SK-N-SH (cell line): ENCODE data around the gene SNED1. TPM values are rescaled to one million over a fixed set of nuclear protein-coding genes. Genes with fewer than 3 reads are reported as not detected.

Source experiments
- CTCF ChIA-PET: fragments of 300-600, 350-600 bp; formaldehyde crosslinking; extraction: SDS; loops from one replicate; lab custom pipeline; 2021; lab: Yijun Ruan, JAX
- POLR2A ChIA-PET: fragments of 350-600 bp; sonication (Branson Sonifier 250); formaldehyde crosslinking; extraction: SDS; loops from one replicate; lab custom pipeline; 2020; ENCODE audit warnings: antibody characterized with exemption, inconsistent platforms; lab: Yijun Ruan, JAX
- DNase-seq: peaks from one replicate; pipeline ENCODE4 v3.0.0; 2012
- H2AFZ ChIP-seq: fragments of 200-600 bp; sonication (generic); 2 replicates; pipeline ENCODE4 v1.8.1; 2016; ENCODE audit warnings: antibody characterized with exemption, mild to moderate bottlenecking, low read depth
- H3F3A ChIP-seq: fragments of 200-600 bp; sonication (generic); replicated peaks from 2 replicates; pipeline ENCODE3; 2016; ENCODE audit warnings: antibody characterized with exemption, mild to moderate bottlenecking; ENCODE audit not compliant: insufficient read depth
- H3K27ac ChIP-seq, 2 experiments: fragments of 200-500 bp in 1 of 2; fragments of 200-600 bp in 1 of 2; sonication (Bioruptor generic) in 1 of 2; sonication (generic), shearing (Covaris generic) in 1 of 2; 2 replicates each; pipeline versions ENCODE4 v1.5.1 to v1.6.1; 2014 to 2016; ENCODE audit warnings: low read depth in 2 of 2, inconsistent platforms in 1 of 2, low read length in 1 of 2, mild to moderate bottlenecking in 1 of 2, mixed read lengths in 1 of 2
- H3K27me3 ChIP-seq: fragments of 200-600 bp; sonication (generic), shearing (Covaris generic); 2 replicates; pipeline ENCODE4 v1.6.1; 2016; ENCODE audit warnings: mixed run types; ENCODE audit not compliant: insufficient read depth
- H3K36me3 ChIP-seq, 2 experiments: fragments of 200-500 bp in 1 of 2; fragments of 200-600 bp in 1 of 2; sonication (Bioruptor generic) in 1 of 2; sonication (generic) in 1 of 2; replicated peaks in 1 of 2; 2 replicates each; pipeline versions ENCODE3 to v1.5.1; 2014 to 2016; ENCODE audit warnings: low read length in 1 of 2, mild to moderate bottlenecking in 1 of 2; ENCODE audit not compliant: insufficient read depth in 2 of 2, control insufficient read depth in 1 of 2
- H3K4me1 ChIP-seq, 2 experiments: fragments of 200-500 bp in 1 of 2; fragments of 200-600 bp in 1 of 2; sonication (Bioruptor generic) in 1 of 2; sonication (generic), shearing (Covaris generic) in 1 of 2; 2 replicates each; pipeline versions ENCODE4 v1.5.1 to v1.6.1; 2014 to 2016; ENCODE audit warnings: low read depth in 1 of 2, low read length in 1 of 2, mixed run types in 1 of 2; ENCODE audit not compliant: insufficient read depth in 2 of 2, control insufficient read depth in 1 of 2
- H3K4me2 ChIP-seq: fragments of 200-600 bp; sonication (generic), shearing (Covaris generic); 2 replicates; pipeline ENCODE4 v1.6.1; 2017; ENCODE audit warnings: mixed run types
- H3K4me3 ChIP-seq, 2 experiments: fragments of 200-500 bp in 1 of 2; fragments of 200-600 bp in 1 of 2; sonication (Bioruptor generic) in 1 of 2; sonication (generic), shearing (Covaris generic) in 1 of 2; 2 replicates each; pipeline versions ENCODE4 v1.5.1 to v1.8.1; 2014 to 2016; ENCODE audit warnings: low read depth in 2 of 2, inconsistent platforms in 1 of 2, low read length in 1 of 2, mild to moderate bottlenecking in 1 of 2, mixed read lengths in 1 of 2, moderate library complexity in 1 of 2
- H3K79me2 ChIP-seq: fragments of 200-600 bp; sonication (generic); 2 replicates; pipeline ENCODE4 v1.8.1; 2017; ENCODE audit warnings: mild to moderate bottlenecking; ENCODE audit not compliant: insufficient read depth
- H3K9ac ChIP-seq: fragments of 200-600 bp; sonication (generic); 2 replicates; pipeline ENCODE4 v1.6.1; 2017; ENCODE audit warnings: mixed run types
- H3K9me2 ChIP-seq: fragments of 200-600 bp; sonication (generic); 2 replicates; pipeline ENCODE4 v1.6.1; 2017; ENCODE audit warnings: mixed run types
- H3K9me3 ChIP-seq: fragments of 200-600 bp; sonication (generic); 2 replicates; pipeline ENCODE4 v1.6.1; 2017; ENCODE audit warnings: mixed run types, mild to moderate bottlenecking, moderate library complexity
- H4K20me1 ChIP-seq: fragments of 200-600 bp; sonication (generic); 2 replicates; pipeline ENCODE4 v1.6.1; 2017; ENCODE audit warnings: mild to moderate bottlenecking, mixed run types; ENCODE audit not compliant: insufficient read depth
- CHD2 ChIP-seq: fragments of 150-350 bp; IDR thresholded peaks from 2 replicates; pipeline ENCODE4 v1.6.1; 2018; ENCODE audit warnings: low read length; ENCODE audit not compliant: partially characterized antibody
- ELF1 ChIP-seq: IDR thresholded peaks from 2 replicates; pipeline ENCODE4 v1.4.0; 2012
- EP300 ChIP-seq, 2 experiments: IDR thresholded peaks; 2 replicates each; pipeline versions ENCODE4 v1.4.0 to v1.6.1; 2012; ENCODE audit warnings: borderline replicate concordance in 1 of 2, low read depth in 1 of 2, low read length in 1 of 2
- EZH2phosphoT487 ChIP-seq: fragments of 200-600 bp; sonication (generic); IDR thresholded peaks from 2 replicates; pipeline ENCODE4 v1.6.1; 2017; ENCODE audit warnings: low read depth, mixed run types, mild to moderate bottlenecking, antibody characterized with exemption, moderate library complexity, borderline replicate concordance
- FOXJ3 ChIP-seq: sonication (generic); formaldehyde crosslinking; IDR thresholded peaks from 2 replicates; pipeline ENCODE4 v1.5.1; 2020; ENCODE audit warnings: mild to moderate bottlenecking, missing genetic modification reagents
- GABPA ChIP-seq: IDR thresholded peaks from 2 replicates; pipeline ENCODE4 v1.4.0; 2012; ENCODE audit warnings: low read depth, mild to moderate bottlenecking
- GATA2 ChIP-seq: sonication (generic); formaldehyde crosslinking; IDR thresholded peaks from 2 replicates; pipeline ENCODE4 v1.5.0; 2020; ENCODE audit warnings: mild to moderate bottlenecking, missing genetic modification reagents
- RCOR1 ChIP-seq: fragments of 150-350 bp; IDR thresholded peaks from 2 replicates; pipeline ENCODE4 v1.6.1; 2017; ENCODE audit warnings: antibody characterized with exemption, low read length
- RXRA ChIP-seq: IDR thresholded peaks from 2 replicates; pipeline ENCODE4 v1.4.0; 2012; ENCODE audit warnings: low read depth, mild to moderate bottlenecking, borderline replicate concordance
- TCF12 ChIP-seq: IDR thresholded peaks from 2 replicates; pipeline ENCODE4 v1.4.0; 2012
- whole genome bisulfite sequencing: methylation state at CpG from one replicate; pipeline ENCODE4 v1.1.6; 2017; ENCODE audit warnings: low lambda C conversion rate; 5-methylcytosine and 5-hydroxymethylcytosine counted together
- polyA plus RNA-seq, 3 experiments: library from polyadenylated mRNA; depleted of rRNA; stranded (reverse); fragments of >200 nt; gene quantifications; 2 replicates each; pipeline ENCODE4 v1.2.3, GENCODE V29; 2012
- TF ChIP-seq, protein P1 (sequence below): IDR thresholded peaks from 2 replicates; pipeline ENCODE4 v1.6.1; 2012; ENCODE audit warnings: mild to moderate bottlenecking, low read depth, low read length, moderate library complexity
- TF ChIP-seq, protein P2 (sequence below): IDR thresholded peaks from 2 replicates; pipeline ENCODE4 v1.4.0; 2012; ENCODE audit warnings: low read depth
- TF ChIP-seq, protein P3 (sequence below): fragments of 150-350 bp; IDR thresholded peaks from 2 replicates; pipeline ENCODE4 v1.6.1; 2017; ENCODE audit warnings: antibody characterized with exemption, low read length, low read depth, borderline replicate concordance
- TF ChIP-seq, protein P4 (sequence below): IDR thresholded peaks from 2 replicates; pipeline ENCODE4 v1.4.0; 2012; ENCODE audit warnings: low read depth, borderline replicate concordance
- TF ChIP-seq, protein P5 (sequence below): fragments of 200-600 bp; sonication (generic); IDR thresholded peaks from 2 replicates; pipeline ENCODE4 v1.6.1; 2017; ENCODE audit warnings: antibody characterized with exemption, mild to moderate bottlenecking, moderate library complexity
- TF ChIP-seq, protein P6 (sequence below): IDR thresholded peaks from 2 replicates; pipeline ENCODE4; 2012

SNED1 gene
- polyA plus RNA-seq, 1 of the 3 experiments (the other 2 are of a cell fraction): 0.03 TPM

DNA sequence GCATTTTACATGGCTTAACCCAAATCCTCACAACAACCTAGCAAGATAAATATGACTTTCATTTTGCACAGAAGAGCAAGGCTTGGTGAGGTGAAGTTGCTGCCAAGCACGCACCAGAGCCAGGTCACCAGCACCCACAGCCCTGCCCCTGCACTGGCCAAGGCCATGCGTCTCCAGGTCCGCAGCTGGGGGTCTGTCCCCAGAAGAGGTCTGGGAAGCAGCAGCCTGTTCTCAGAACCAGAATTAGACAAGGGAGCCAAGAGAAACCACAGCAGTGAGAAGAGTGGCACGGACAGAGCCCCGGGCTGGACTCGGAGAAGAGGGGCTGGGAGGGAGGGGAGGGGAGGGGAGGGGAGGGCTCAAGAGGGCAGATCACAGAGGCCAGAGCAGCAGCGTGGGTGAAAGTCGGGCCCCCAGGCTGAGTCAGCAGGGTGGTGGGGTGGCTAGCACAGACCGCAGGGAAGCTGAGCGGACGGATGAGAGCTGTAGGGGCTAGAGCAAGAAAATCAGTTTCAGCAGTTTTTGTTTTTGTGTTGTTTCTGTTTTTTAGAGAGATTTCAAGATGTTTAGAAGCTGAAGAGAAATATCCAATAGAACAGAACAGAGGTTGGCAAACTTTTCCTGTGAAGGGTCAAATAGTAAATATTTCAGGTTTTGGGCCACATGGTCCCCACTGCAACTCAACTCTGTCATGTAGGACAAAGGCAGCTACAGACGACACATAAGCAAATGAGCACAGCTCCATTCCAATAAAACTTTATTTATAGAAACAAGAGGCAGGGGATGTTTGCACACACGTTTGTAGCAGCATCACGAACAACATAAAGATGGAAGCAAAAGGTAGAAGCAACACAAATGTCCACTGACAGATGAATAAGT is 111.0 kb downstream of the SNED1 start (continued):
- no peak for TF ChIP-seq TCF12

DNA sequence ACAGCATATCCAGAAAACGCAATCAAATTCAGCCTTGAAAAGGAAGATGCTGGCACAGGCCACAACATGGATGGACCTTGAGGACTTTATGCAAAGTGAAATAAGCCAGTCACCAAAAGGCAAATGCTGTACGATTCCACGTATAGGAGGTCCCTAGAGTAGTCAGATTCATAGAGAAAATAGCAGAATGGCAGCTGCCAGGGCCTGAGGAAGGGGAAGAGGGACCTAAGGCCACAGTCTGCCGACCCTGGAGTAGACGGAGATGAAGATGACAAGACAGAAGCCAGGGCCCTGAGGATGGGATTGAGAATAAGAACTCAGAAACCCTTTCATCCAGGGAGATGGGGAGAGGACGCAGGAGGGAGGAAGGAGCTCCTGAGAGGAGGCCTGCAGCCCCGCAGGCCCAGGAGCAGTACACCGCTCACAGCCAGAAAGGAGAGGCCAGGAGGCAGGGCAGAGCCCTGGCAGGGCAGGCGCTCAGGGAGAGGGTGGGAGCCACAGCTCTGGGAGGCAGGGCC is 111.7 kb downstream of the SNED1 start:
- Histone ChIP-seq H3K27ac (no peak overlapping the region), H3K4me3 (no peak overlapping the region), H3K79me2 (no peaks in the 10 kb centered on the region), H3F3A (no peaks in the 10 kb centered on the region), H3K4me1 (no peaks in the 10 kb centered on the region), H3K4me2 (no peak overlapping the region), H3K9ac (no peak overlapping the region), H4K20me1 (no peaks in the 10 kb centered on the region), H3K9me2 (no peaks in the 10 kb centered on the region), H3K27me3 (no peaks in the 10 kb centered on the region), H3K36me3 (peaks cover 0 to 19% of the 10 kb centered on the region in 2 experiments), H2AFZ (no peak overlapping the region), H3K9me3 (no peaks in the 10 kb centered on the region)
- DNase-seq: no peak
- TF ChIP-seq EP300 (IDR thresholded peaks at IDR 0.05; ENCODE audit: borderline replicate concordance in 1 of 2, low read depth in 1 of 2, low read length in 1 of 2) (no peak), TCF12 (no peak), GATA2 (CRISPR knock-in tag) (no peak), ELF1 (no peak), RCOR1 (no peak), GABPA (no peak), FOXJ3 (CRISPR knock-in tag) (no peak), EZH2phosphoT487 (no peak), RXRA (no peak), CHD2 (no peak)
- TF ChIP-seq, protein P1, sequence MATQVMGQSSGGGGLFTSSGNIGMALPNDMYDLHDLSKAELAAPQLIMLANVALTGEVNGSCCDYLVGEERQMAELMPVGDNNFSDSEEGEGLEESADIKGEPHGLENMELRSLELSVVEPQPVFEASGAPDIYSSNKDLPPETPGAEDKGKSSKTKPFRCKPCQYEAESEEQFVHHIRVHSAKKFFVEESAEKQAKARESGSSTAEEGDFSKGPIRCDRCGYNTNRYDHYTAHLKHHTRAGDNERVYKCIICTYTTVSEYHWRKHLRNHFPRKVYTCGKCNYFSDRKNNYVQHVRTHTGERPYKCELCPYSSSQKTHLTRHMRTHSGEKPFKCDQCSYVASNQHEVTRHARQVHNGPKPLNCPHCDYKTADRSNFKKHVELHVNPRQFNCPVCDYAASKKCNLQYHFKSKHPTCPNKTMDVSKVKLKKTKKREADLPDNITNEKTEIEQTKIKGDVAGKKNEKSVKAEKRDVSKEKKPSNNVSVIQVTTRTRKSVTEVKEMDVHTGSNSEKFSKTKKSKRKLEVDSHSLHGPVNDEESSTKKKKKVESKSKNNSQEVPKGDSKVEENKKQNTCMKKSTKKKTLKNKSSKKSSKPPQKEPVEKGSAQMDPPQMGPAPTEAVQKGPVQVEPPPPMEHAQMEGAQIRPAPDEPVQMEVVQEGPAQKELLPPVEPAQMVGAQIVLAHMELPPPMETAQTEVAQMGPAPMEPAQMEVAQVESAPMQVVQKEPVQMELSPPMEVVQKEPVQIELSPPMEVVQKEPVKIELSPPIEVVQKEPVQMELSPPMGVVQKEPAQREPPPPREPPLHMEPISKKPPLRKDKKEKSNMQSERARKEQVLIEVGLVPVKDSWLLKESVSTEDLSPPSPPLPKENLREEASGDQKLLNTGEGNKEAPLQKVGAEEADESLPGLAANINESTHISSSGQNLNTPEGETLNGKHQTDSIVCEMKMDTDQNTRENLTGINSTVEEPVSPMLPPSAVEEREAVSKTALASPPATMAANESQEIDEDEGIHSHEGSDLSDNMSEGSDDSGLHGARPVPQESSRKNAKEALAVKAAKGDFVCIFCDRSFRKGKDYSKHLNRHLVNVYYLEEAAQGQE: no peak
- TF ChIP-seq, protein P2, sequence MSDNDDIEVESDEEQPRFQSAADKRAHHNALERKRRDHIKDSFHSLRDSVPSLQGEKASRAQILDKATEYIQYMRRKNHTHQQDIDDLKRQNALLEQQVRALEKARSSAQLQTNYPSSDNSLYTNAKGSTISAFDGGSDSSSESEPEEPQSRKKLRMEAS: no peak
- TF ChIP-seq, protein P3, sequence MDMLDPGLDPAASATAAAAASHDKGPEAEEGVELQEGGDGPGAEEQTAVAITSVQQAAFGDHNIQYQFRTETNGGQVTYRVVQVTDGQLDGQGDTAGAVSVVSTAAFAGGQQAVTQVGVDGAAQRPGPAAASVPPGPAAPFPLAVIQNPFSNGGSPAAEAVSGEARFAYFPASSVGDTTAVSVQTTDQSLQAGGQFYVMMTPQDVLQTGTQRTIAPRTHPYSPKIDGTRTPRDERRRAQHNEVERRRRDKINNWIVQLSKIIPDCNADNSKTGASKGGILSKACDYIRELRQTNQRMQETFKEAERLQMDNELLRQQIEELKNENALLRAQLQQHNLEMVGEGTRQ: no peak
- TF ChIP-seq, protein P4, sequence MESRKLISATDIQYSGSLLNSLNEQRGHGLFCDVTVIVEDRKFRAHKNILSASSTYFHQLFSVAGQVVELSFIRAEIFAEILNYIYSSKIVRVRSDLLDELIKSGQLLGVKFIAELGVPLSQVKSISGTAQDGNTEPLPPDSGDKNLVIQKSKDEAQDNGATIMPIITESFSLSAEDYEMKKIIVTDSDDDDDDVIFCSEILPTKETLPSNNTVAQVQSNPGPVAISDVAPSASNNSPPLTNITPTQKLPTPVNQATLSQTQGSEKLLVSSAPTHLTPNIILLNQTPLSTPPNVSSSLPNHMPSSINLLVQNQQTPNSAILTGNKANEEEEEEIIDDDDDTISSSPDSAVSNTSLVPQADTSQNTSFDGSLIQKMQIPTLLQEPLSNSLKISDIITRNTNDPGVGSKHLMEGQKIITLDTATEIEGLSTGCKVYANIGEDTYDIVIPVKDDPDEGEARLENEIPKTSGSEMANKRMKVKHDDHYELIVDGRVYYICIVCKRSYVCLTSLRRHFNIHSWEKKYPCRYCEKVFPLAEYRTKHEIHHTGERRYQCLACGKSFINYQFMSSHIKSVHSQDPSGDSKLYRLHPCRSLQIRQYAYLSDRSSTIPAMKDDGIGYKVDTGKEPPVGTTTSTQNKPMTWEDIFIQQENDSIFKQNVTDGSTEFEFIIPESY: no peak
- TF ChIP-seq, protein P5, sequence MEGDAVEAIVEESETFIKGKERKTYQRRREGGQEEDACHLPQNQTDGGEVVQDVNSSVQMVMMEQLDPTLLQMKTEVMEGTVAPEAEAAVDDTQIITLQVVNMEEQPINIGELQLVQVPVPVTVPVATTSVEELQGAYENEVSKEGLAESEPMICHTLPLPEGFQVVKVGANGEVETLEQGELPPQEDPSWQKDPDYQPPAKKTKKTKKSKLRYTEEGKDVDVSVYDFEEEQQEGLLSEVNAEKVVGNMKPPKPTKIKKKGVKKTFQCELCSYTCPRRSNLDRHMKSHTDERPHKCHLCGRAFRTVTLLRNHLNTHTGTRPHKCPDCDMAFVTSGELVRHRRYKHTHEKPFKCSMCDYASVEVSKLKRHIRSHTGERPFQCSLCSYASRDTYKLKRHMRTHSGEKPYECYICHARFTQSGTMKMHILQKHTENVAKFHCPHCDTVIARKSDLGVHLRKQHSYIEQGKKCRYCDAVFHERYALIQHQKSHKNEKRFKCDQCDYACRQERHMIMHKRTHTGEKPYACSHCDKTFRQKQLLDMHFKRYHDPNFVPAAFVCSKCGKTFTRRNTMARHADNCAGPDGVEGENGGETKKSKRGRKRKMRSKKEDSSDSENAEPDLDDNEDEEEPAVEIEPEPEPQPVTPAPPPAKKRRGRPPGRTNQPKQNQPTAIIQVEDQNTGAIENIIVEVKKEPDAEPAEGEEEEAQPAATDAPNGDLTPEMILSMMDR: no peak
- TF ChIP-seq, protein P6, sequence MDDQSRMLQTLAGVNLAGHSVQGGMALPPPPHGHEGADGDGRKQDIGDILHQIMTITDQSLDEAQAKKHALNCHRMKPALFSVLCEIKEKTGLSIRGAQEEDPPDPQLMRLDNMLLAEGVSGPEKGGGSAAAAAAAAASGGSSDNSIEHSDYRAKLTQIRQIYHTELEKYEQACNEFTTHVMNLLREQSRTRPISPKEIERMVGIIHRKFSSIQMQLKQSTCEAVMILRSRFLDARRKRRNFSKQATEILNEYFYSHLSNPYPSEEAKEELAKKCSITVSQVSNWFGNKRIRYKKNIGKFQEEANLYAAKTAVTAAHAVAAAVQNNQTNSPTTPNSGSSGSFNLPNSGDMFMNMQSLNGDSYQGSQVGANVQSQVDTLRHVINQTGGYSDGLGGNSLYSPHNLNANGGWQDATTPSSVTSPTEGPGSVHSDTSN: no peak
- CTCF ChIA-PET: interaction anchor here (1.3 kb wide), 1 partner anchor 22 kb away, joined by 4 read pairs; no protein-coding TSS in a partner anchor
- 89% methylated on average over 8 of the region's 9 CpGs for WGBS
- POLR2A ChIA-PET: no interaction called here
